Hepatocyte (in vitro differentiated cells): ENCODE results near the gene REG1B.

Source experiments
- CTCF ChIP-seq: fragments of 200-600 bp; sonication (generic); IDR thresholded peaks from 2 replicates; pipeline ENCODE4 v1.5.1; 2016; ENCODE audit warnings: antibody characterized with exemption, mild to moderate bottlenecking; ENCODE audit not compliant: poor library complexity
- EZH2 ChIP-seq: fragments of 200-600 bp; sonication (generic); IDR thresholded peaks from 2 replicates; pipeline ENCODE4 v1.6.1; 2016; ENCODE audit warnings: antibody characterized with exemption, mild to moderate bottlenecking, borderline replicate concordance
- EZH2phosphoT487 ChIP-seq: fragments of 200-600 bp; sonication (generic); IDR thresholded peaks from one replicate; pipeline ENCODE4 v1.6.1; 2018; ENCODE audit warnings: antibody characterized with exemption, mild to moderate bottlenecking, low read depth, moderate library complexity; ENCODE audit not compliant: unreplicated experiment, severe bottlenecking

- TF ChIP-seq CTCF (no peak), EZH2 (no peak), EZH2phosphoT487 (no peak)
These were observed 2.9 kb upstream of the REG1B start for GRCh38 chr2:79090693-79091092.
